DOHH2 (cell line): Measurements from ENCODE around the gene C9orf50.

Source experiments
- EZH2phosphoT487 ChIP-seq: fragments of 200-600 bp; sonication (generic); IDR thresholded peaks from 2 replicates; pipeline ENCODE4 v1.6.1; 2017; ENCODE audit warnings: borderline replicate concordance, mild to moderate bottlenecking, antibody characterized with exemption, low read length, moderate library complexity, mixed read lengths
- TF ChIP-seq, protein P1 (sequence below): fragments of 200-600 bp; sonication (generic); IDR thresholded peaks from one replicate; pipeline ENCODE4 v1.5.1; 2014; ENCODE audit warnings: antibody characterized with exemption, mild to moderate bottlenecking, low read depth, low read length; ENCODE audit not compliant: poor library complexity, severe bottlenecking

DNA sequence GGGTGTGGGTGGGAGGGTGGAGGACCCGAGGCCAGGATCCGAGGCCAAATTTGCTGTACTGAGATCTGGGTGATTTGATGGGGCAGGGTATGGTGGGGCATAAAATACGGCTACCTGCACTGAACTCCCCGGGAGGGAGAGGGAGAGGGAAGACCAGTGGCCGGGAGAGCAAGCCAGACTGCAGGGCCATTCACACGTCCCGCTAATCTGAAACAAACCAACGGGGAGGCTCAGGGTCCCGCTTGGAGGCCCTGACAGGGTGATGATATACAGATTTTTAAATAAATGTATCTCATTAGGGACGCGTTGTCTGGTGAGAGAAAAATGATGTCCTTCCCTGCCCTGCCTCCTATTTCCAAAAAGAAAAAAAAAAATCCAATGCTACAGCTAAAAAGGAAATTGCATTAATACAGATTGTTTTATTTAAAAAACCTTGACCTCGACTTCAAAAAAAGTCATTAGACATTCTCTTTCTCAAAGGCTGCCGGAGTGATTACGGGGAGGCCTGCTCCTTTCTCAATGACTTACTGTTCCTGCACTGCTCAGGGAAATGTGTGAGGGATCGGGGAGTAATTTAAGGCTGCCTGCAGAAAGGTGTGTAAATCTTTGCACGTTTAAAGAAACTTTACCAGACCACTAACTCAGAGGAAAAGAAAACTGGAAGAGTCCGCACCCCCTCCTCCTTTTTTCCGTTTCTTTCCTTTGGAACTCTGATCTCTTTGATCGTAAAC lies 33.1 kb upstream of the C9orf50 start:
- no peak for TF ChIP-seq EZH2phosphoT487
- TF ChIP-seq, protein P1, sequence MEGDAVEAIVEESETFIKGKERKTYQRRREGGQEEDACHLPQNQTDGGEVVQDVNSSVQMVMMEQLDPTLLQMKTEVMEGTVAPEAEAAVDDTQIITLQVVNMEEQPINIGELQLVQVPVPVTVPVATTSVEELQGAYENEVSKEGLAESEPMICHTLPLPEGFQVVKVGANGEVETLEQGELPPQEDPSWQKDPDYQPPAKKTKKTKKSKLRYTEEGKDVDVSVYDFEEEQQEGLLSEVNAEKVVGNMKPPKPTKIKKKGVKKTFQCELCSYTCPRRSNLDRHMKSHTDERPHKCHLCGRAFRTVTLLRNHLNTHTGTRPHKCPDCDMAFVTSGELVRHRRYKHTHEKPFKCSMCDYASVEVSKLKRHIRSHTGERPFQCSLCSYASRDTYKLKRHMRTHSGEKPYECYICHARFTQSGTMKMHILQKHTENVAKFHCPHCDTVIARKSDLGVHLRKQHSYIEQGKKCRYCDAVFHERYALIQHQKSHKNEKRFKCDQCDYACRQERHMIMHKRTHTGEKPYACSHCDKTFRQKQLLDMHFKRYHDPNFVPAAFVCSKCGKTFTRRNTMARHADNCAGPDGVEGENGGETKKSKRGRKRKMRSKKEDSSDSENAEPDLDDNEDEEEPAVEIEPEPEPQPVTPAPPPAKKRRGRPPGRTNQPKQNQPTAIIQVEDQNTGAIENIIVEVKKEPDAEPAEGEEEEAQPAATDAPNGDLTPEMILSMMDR: no peak
